Raji (cell line): ENCODE measurements around the gene NAIF1.
A peak's percentile ranks its signal among the peaks of the same experiment; 100 is the strongest.

Experiments
- POLR2A ChIP-seq: IDR thresholded peaks from 2 replicates; pipeline ENCODE4 v1.6.1; 2011; ENCODE audit warnings: low read depth, low read length, control low read depth; ENCODE audit not compliant: insufficient read depth

The NAIF1 gene

GRCh38 chr9:128057724-128058409 is 9.3 kb downstream of the NAIF1 start:
- no peak for TF ChIP-seq POLR2A

GRCh38 chr9:128056887-128057723 is 10.0 kb downstream of the NAIF1 start:
- TF ChIP-seq POLR2A = no peak

GRCh38 chr9:128056086-128056485 is 11.0 kb downstream of the NAIF1 start:
- TF ChIP-seq POLR2A = no peak

GRCh38 chr9:128055344-128056040 is 11.6 kb downstream of the NAIF1 start:
- no peak for TF ChIP-seq POLR2A

- TF ChIP-seq POLR2A = no peak
Observed at GRCh38 chr9:128054087-128054486, 13.0 kb downstream of the NAIF1 start.

GRCh38 chr9:128053560-128053959 is 13.6 kb downstream of the NAIF1 start:
- no peak for TF ChIP-seq POLR2A

- no peak for TF ChIP-seq POLR2A
Observed at GRCh38 chr9:128051932-128052709, 15.0 kb downstream of the NAIF1 start.

GRCh38 chr9:128049843-128050242 is 17.3 kb downstream of the NAIF1 start:
- TF ChIP-seq POLR2A = no peak

- no peak for TF ChIP-seq POLR2A
Observed at GRCh38 chr9:128048663-128049062, 18.5 kb downstream of the NAIF1 start.

- no peak for TF ChIP-seq POLR2A
Observed at GRCh38 chr9:128047231-128047630, 19.9 kb downstream of the NAIF1 start.

- TF ChIP-seq POLR2A = no peak
Observed at GRCh38 chr9:128045831-128046230, 21.3 kb downstream of the NAIF1 start.

GRCh38 chr9:128043467-128043868 is 23.7 kb downstream of the NAIF1 start:
- TF ChIP-seq POLR2A = no peak

GRCh38 chr9:128042043-128042442 is 25.1 kb downstream of the NAIF1 start:
- TF ChIP-seq POLR2A = no peak

- TF ChIP-seq POLR2A = 0 out of 2 replicates have a peak, but pooled peaks have one; percentile 19
Observed at GRCh38 chr9:128034821-128035652, 32.1 kb downstream of the NAIF1 start.
